ENCODE results near the gene NPFF.

The NPFF gene

GRCh38 chr12:53513712-53514410 is 6.6 kb upstream of the NPFF start:
- DNase-seq (ENCODE audit: low spot score): no peak

- DNase-seq (ENCODE audit: low spot score): no peak
Observed at GRCh38 chr12:53510181-53510812, 3.0 kb upstream of the NPFF start.

- peak; percentile 77 for DNase-seq (ENCODE audit: low spot score)
Observed at GRCh38 chr12:53508534-53509170, 1.4 kb upstream of the NPFF start.

- no peak for DNase-seq (ENCODE audit: low spot score)
Observed at GRCh38 chr12:53507603-53507885, 260 bp upstream of the NPFF start.

- DNase-seq (ENCODE audit: low spot score): no peak
Observed at GRCh38 chr12:53506450-53506785, 866 bp downstream of the NPFF start.

GRCh38 chr12:53505555-53506449 is 1.5 kb downstream of the NPFF start:
- DNase-seq (ENCODE audit: low spot score): no peak

GRCh38 chr12:53505086-53505485 is 2.2 kb downstream of the NPFF start:
- DNase-seq (ENCODE audit: low spot score): peak; percentile 45

GRCh38 chr12:53504004-53504920 is 3.0 kb downstream of the NPFF start:
- no peak for DNase-seq (ENCODE audit: low spot score)

GRCh38 chr12:53502983-53503728 is 4.1 kb downstream of the NPFF start:
- no peak for DNase-seq (ENCODE audit: low spot score)

GRCh38 chr12:53502331-53502730 is 5.0 kb downstream of the NPFF start:
- DNase-seq (ENCODE audit: low spot score): no peak

- no peak for DNase-seq (ENCODE audit: low spot score)
Observed at GRCh38 chr12:53501615-53502181, 5.6 kb downstream of the NPFF start.

GRCh38 chr12:53500776-53501614 is 6.3 kb downstream of the NPFF start, which contains the start of gene TARBP2:
Gene TARBP2, plus strand, starts transcription at chr12:53501283. Its CDS starts 126 bp downstream, at chr12:53501409.
- peak; percentile 100 for DNase-seq (ENCODE audit: low spot score)

- no peak for DNase-seq (ENCODE audit: low spot score)
Observed at GRCh38 chr12:53500142-53500775, 7.0 kb downstream of the NPFF start.

GRCh38 chr12:53499266-53500141 is 7.8 kb downstream of the NPFF start, which contains the start of gene MAP3K12:
Gene MAP3K12, minus strand, starts transcription at chr12:53499458. Its CDS starts 12,067 bp downstream, at chr12:53487391.
- peak; percentile 79 for DNase-seq (ENCODE audit: low spot score)

- no peak for DNase-seq (ENCODE audit: low spot score)
Observed at GRCh38 chr12:53498235-53498630, 9.1 kb downstream of the NPFF start.

- DNase-seq (ENCODE audit: low spot score): no peak
Observed at GRCh38 chr12:53497461-53497860, 9.8 kb downstream of the NPFF start.

- DNase-seq (ENCODE audit: low spot score): no peak
Observed at GRCh38 chr12:53496752-53497032, 10.6 kb downstream of the NPFF start.
